GM23248 (cell line): ENCODE results near the gene ITSN2. TPM values are rescaled to one million over a fixed set of nuclear protein-coding genes. Genes with fewer than 3 reads are reported as not detected.

Experiments used
- DNase-seq: peaks from one replicate; pipeline ENCODE4 v3.0.0-alpha.2; 2015
- H2AFZ ChIP-seq: fragments of 200-600 bp; sonication (generic); 2 replicates; pipeline ENCODE4 v1.6.1; 2016; ENCODE audit warnings: antibody characterized with exemption
- H3F3A ChIP-seq: fragments of 200-600 bp; sonication (generic); 2 replicates; pipeline ENCODE4 v1.6.1; 2016; ENCODE audit warnings: mild to moderate bottlenecking, antibody characterized with exemption, mixed run types; ENCODE audit not compliant: insufficient read depth
- H3K27ac ChIP-seq: fragments of 200-600 bp; sonication (generic); 2 replicates; pipeline ENCODE4 v1.5.1; 2016; ENCODE audit warnings: mild to moderate bottlenecking
- H3K27me3 ChIP-seq: fragments of 200-600 bp; sonication (generic); replicated peaks from 2 replicates; pipeline ENCODE4 v1.6.1; 2016; ENCODE audit warnings: mild to moderate bottlenecking; ENCODE audit not compliant: insufficient read depth
- H3K36me3 ChIP-seq: fragments of 200-600 bp; sonication (generic); 2 replicates; pipeline ENCODE4 v1.6.1; 2016; ENCODE audit warnings: low read depth, mild to moderate bottlenecking
- H3K4me1 ChIP-seq: fragments of 200-600 bp; sonication (generic); 2 replicates; pipeline ENCODE4 v1.6.1; 2016; ENCODE audit warnings: mild to moderate bottlenecking; ENCODE audit not compliant: insufficient read depth
- H3K4me2 ChIP-seq: fragments of 200-600 bp; sonication (generic); one replicate; pipeline ENCODE4 v1.6.1; 2016; ENCODE audit warnings: mild to moderate bottlenecking; ENCODE audit not compliant: unreplicated experiment
- H3K4me3 ChIP-seq: fragments of 200-600 bp; sonication (generic); 2 replicates; pipeline ENCODE4 v1.5.1; 2016; ENCODE audit warnings: mild to moderate bottlenecking
- H3K79me2 ChIP-seq: fragments of 200-600 bp; sonication (generic); 2 replicates; pipeline ENCODE4 v1.6.1; 2016; ENCODE audit warnings: mild to moderate bottlenecking; ENCODE audit not compliant: insufficient read depth
- H3K9ac ChIP-seq: fragments of 200-600 bp; sonication (generic); 2 replicates; pipeline ENCODE4 v1.6.1; 2016; ENCODE audit warnings: mild to moderate bottlenecking
- H3K9me2 ChIP-seq: fragments of 200-600 bp; sonication (generic); 2 replicates; pipeline ENCODE4 v1.6.1; 2016; ENCODE audit warnings: mixed run types, mild to moderate bottlenecking, moderate library complexity; ENCODE audit not compliant: insufficient read depth
- H3K9me3 ChIP-seq: fragments of 200-600 bp; sonication (generic); one replicate; pipeline ENCODE4 v1.6.1; 2017; ENCODE audit warnings: low read depth
- H4K20me1 ChIP-seq: fragments of 200-600 bp; sonication (generic); 2 replicates; pipeline ENCODE4 v1.6.0; 2016; ENCODE audit not compliant: insufficient read depth
- EZH2 ChIP-seq: fragments of 200-600 bp; sonication (generic); IDR thresholded peaks from 2 replicates; pipeline ENCODE4 v1.6.1; 2018; ENCODE audit warnings: antibody characterized with exemption, mild to moderate bottlenecking; ENCODE audit not compliant: insufficient read depth, poor library complexity, severe bottlenecking
- EZH2phosphoT487 ChIP-seq: fragments of 200-600 bp; sonication (generic); IDR thresholded peaks from 2 replicates; pipeline ENCODE4 v1.6.1; 2018; ENCODE audit warnings: antibody characterized with exemption, moderate library complexity, mild to moderate bottlenecking, low read depth; ENCODE audit not compliant: insufficient read depth
- WGBS, 2 experiments: methylation state at CpG; one replicate each; pipeline ENCODE4 v1.1.6; 2015 to 2017; ENCODE audit warnings: low lambda C conversion rate in 2 of 2, low coverage in 1 of 2; ENCODE audit errors: missing lambda C conversion rate in 2 of 2; 5-methylcytosine and 5-hydroxymethylcytosine counted together
- in situ Hi-C: fragments of 300-500 bp; cut with MboI; formaldehyde crosslinking; loops from 2 replicates; pipeline ENCODE4 v1.15.0; 2020
- polyA plus RNA-seq: library from polyadenylated mRNA; unstranded; fragments of >200 nt; fragmentation: Nextera tagmentation; extraction: Ambion mirVana; gene quantifications from 2 replicates; pipeline ENCODE4 v1.2.1, GENCODE V29; 2016
- total RNA-seq: library from RNA; depleted of rRNA; stranded (reverse); fragments of >200 nt; shearing (Covaris generic); gene quantifications from 2 replicates; pipeline ENCODE4 v1.2.3, GENCODE V29; 2014

ITSN2 gene
- total and polyA plus RNA-seq, 2 experiments from 2014 or later: 12.9 to 19.2 TPM

GRCh38 chr2:24337890-24338289 lies 22.4 kb downstream of the ITSN2 start:
- H3K79me2 ChIP-seq: peaks cover 75% of the 10 kb centered on the region
- no peak overlapping the region for H3K9ac ChIP-seq
- H4K20me1 ChIP-seq: peaks cover 4% of the 10 kb centered on the region; the same call in 1 of the 2 replicates
- no peaks in the 10 kb centered on the region for H3K9me3 ChIP-seq
- H3K4me3 ChIP-seq: no peak overlapping the region
- no peaks in the 10 kb centered on the region for H3K36me3 ChIP-seq
- H3K9me2 ChIP-seq: no peaks in the 10 kb centered on the region
- H3K27me3 ChIP-seq: no peaks in the 10 kb centered on the region
- no peaks in the 10 kb centered on the region for H3K4me1 ChIP-seq
- no peak for DNase-seq
- no peak overlapping the region for H3K27ac ChIP-seq
- no peak overlapping the region for H3K4me2 ChIP-seq
- WGBS, 2 experiments: 92 to 95% methylated on average over 1 of the region's 1 CpG
- H3F3A ChIP-seq: no peaks in the 10 kb centered on the region
- no peak overlapping the region for H2AFZ ChIP-seq
- TF ChIP-seq EZH2 (no peak), EZH2phosphoT487 (no peak)
- in situ Hi-C loops: no loop called here

DNA sequence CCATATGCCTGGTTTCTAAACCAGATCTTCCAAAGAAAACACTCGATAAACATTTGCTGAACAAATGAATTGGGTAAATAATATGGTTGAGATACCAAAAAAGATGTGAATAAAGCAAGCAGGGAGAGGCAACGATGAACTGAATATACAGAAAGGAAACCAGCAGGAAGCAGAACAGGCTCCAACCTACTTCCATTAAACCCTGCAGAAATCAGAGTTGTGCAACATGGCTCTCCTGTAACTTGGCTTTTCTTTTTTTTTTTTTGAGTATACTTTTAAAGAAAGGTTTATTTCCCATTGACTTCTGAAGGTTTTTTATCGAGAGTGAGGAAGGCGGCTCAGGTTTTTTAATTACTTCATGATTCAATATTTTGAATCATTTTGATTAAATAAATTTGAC lies 23.5 kb downstream of the ITSN2 start:
- Histone ChIP-seq H3K9me2 (no peaks in the 10 kb centered on the region), H3K36me3 (no peaks in the 10 kb centered on the region), H3K4me3 (no peak overlapping the region), H3K27me3 (no peaks in the 10 kb centered on the region), H2AFZ (no peak overlapping the region), H3K9ac (no peak overlapping the region), H3K4me1 (no peaks in the 10 kb centered on the region), H3K27ac (no peak overlapping the region), H3K79me2 (peaks cover 78% of the 10 kb centered on the region), H3K4me2 (no peak overlapping the region), H3F3A (no peaks in the 10 kb centered on the region), H4K20me1 (peaks cover 9% of the 10 kb centered on the region; the same call in 1 of the 2 replicates), H3K9me3 (no peaks in the 10 kb centered on the region)
- no peak for DNase-seq
- in situ Hi-C loops: no loop called here
- no peak for TF ChIP-seq EZH2phosphoT487
- TF ChIP-seq EZH2: no peak
- 98 to 100% methylated on average over 4 of the region's 4 CpGs for WGBS, 2 experiments

DNA sequence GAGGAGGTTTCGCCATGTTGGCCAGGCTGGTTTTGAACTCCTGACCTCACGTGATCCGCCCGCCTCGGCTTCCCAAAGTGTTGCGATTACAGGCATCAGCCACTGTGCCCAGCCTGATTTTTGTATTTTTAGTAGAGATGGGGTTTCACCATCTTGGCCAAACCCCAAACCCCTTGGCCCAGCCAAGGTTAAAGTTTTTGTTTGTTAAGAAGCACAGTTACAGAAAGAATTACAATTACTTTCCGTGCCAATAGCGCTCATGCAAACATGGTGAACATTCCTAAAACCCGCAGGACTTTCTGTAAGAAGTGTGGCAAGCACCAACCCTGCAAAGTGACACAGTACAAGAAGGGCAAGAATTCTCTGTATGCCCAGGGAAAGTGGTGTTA lies 26.1 kb downstream of the ITSN2 start:
- no peaks in the 10 kb centered on the region for H3K36me3 ChIP-seq
- TF ChIP-seq EZH2 (no peak), EZH2phosphoT487 (no peak)
- 74 to 75% methylated on average over 9 of the region's 9 CpGs for WGBS, 2 experiments
- H3K79me2 ChIP-seq: peaks cover 76% of the 10 kb centered on the region
- no peak for DNase-seq
- H3K27me3 ChIP-seq: no peaks in the 10 kb centered on the region
- no peaks in the 10 kb centered on the region for H3F3A ChIP-seq
- no peak overlapping the region for H3K27ac ChIP-seq
- H3K4me3 ChIP-seq: no peak overlapping the region
- peaks cover 9% of the 10 kb centered on the region; the same call in 1 of the 2 replicates for H4K20me1 ChIP-seq
- in situ Hi-C loops: no loop called here
- H3K9me2 ChIP-seq: no peaks in the 10 kb centered on the region
- H3K9ac ChIP-seq: no peak overlapping the region
- H2AFZ ChIP-seq: no peak overlapping the region
- H3K9me3 ChIP-seq: no peaks in the 10 kb centered on the region
- H3K4me1 ChIP-seq: no peaks in the 10 kb centered on the region
- H3K4me2 ChIP-seq: no peak overlapping the region

GRCh38 chr2:24332791-24333540 lies 27.4 kb downstream of the ITSN2 start:
- H3K27me3 ChIP-seq: no peaks in the 10 kb centered on the region
- H3K9me2 ChIP-seq: no peaks in the 10 kb centered on the region
- 85 to 86% methylated on average over 2 of the region's 2 CpGs for WGBS, 2 experiments
- no peak overlapping the region for H3K27ac ChIP-seq
- no peaks in the 10 kb centered on the region for H3F3A ChIP-seq
- no peak overlapping the region for H3K9ac ChIP-seq
- no peaks in the 10 kb centered on the region for H3K4me1 ChIP-seq
- H3K4me2 ChIP-seq: no peak overlapping the region
- peaks cover 9% of the 10 kb centered on the region; the same call in 1 of the 2 replicates for H4K20me1 ChIP-seq
- no peak overlapping the region for H3K4me3 ChIP-seq
- no peak for DNase-seq
- TF ChIP-seq EZH2phosphoT487 (no peak), EZH2 (no peak)
- H3K9me3 ChIP-seq: no peaks in the 10 kb centered on the region
- in situ Hi-C loops: no loop called here
- no peaks in the 10 kb centered on the region for H3K36me3 ChIP-seq
- peaks cover 76% of the 10 kb centered on the region for H3K79me2 ChIP-seq
- H2AFZ ChIP-seq: no peak overlapping the region
